Breast epithelium (tissue), 3 donors: ENCODE measurements around the gene AK1.

Experiments
- POLR2AphosphoS5 ChIP-seq, 3 donors: sonication (generic); formaldehyde crosslinking; IDR thresholded peaks; one replicate each; pipeline ENCODE4 v1.6.1; 2017; ENCODE audit warnings: antibody characterized with exemption in 3 of 3
- TF ChIP-seq, protein P1 (sequence below), 3 donors: fragments of 450-650 bp; IDR thresholded peaks; one replicate each; pipeline ENCODE4 v1.5.1; 2016 to 2017; ENCODE audit warnings: antibody characterized with exemption in 3 of 3, mild to moderate bottlenecking in 3 of 3, moderate library complexity in 3 of 3

DNA sequence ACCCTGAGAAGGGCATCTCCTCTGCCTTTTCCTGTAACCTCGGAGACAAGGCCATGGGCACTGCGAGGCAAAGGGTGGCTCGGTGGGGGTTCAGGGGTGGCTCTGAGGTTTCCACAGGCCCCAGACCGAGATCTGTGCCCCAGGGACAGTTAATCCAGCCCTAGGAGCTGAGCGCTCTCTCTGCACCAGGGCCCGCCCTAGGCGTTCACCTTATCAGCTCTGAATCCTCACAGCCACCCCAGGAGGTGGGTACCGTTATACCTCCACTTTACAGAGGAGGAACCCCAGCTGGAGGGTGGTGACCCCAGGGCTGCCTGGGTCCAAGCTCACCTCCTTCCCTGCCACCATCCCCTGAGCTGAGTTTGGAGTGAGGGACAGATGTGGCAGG, 20.8 kb downstream of the AK1 start:
- TF ChIP-seq POLR2AphosphoS5 (IDR thresholded peaks at IDR 0.05): no peak
- TF ChIP-seq, protein P1, sequence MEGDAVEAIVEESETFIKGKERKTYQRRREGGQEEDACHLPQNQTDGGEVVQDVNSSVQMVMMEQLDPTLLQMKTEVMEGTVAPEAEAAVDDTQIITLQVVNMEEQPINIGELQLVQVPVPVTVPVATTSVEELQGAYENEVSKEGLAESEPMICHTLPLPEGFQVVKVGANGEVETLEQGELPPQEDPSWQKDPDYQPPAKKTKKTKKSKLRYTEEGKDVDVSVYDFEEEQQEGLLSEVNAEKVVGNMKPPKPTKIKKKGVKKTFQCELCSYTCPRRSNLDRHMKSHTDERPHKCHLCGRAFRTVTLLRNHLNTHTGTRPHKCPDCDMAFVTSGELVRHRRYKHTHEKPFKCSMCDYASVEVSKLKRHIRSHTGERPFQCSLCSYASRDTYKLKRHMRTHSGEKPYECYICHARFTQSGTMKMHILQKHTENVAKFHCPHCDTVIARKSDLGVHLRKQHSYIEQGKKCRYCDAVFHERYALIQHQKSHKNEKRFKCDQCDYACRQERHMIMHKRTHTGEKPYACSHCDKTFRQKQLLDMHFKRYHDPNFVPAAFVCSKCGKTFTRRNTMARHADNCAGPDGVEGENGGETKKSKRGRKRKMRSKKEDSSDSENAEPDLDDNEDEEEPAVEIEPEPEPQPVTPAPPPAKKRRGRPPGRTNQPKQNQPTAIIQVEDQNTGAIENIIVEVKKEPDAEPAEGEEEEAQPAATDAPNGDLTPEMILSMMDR (IDR thresholded peaks at IDR 0.05): no peak
